Lower lobe of right lung (tissue), 2 donors: Measurements from ENCODE around the gene UHRF2. TPM values are rescaled to one million over a fixed set of nuclear protein-coding genes. Genes with fewer than 3 reads are reported as not detected.

ENCODE experiments used
- ATAC-seq, 2 donors: fragments of 200-7000 bp; cut with Tn5 transposase; one replicate each; pipeline ENCODE4 v1.9.1; 2020 to 2022; ENCODE audit warnings: mild to moderate bottlenecking in 2 of 2, moderate library complexity in 2 of 2
- DNase-seq: peaks from one replicate; pipeline ENCODE4 v3.0.0-alpha.2; 2020
- H3K27ac ChIP-seq: fragments of 200-600 bp; one replicate; pipeline ENCODE4 v1.8.0; 2022
- H3K27me3 ChIP-seq: fragments of 200-600 bp; one replicate; pipeline ENCODE4 v1.8.0; 2022; ENCODE audit warnings: low read depth
- H3K36me3 ChIP-seq: fragments of 200-600 bp; one replicate; pipeline ENCODE4 v1.8.0; 2022; ENCODE audit warnings: mild to moderate bottlenecking
- H3K4me1 ChIP-seq: fragments of 200-600 bp; one replicate; pipeline ENCODE4 v1.8.0; 2022
- H3K4me3 ChIP-seq: fragments of 200-600 bp; one replicate; pipeline ENCODE4 v1.8.0; 2022; ENCODE audit warnings: mild to moderate bottlenecking
- H3K9me3 ChIP-seq: fragments of 200-600 bp; one replicate; pipeline ENCODE4 v1.8.0; 2022
- intact Hi-C: fragments of 100-400 bp; cut with DNase I; formaldehyde crosslinking; loops from one replicate; pipeline ENCODE4 v1.11.0; 2022
- total RNA-seq: library from RNA; stranded (reverse); fragmentation: NEBNext Ultra II Directional; extraction: Animal tissue kit (Norgen Biotek cat#: 25700); gene quantifications from one replicate; pipeline ENCODE4 v1.2.1, GENCODE V29; 2021
- TF ChIP-seq, protein P1 (sequence below): fragments of 200-600 bp; IDR thresholded peaks from one replicate; pipeline ENCODE4 v1.8.0; 2022; ENCODE audit warnings: antibody characterized with exemption, mild to moderate bottlenecking
- donor health status: DM: no; HTN: yes; CAD: no; lungs with severe emphysema.

UHRF2 gene
- total RNA-seq, 1 donor from 2014 or later: 43.8 TPM

DNA sequence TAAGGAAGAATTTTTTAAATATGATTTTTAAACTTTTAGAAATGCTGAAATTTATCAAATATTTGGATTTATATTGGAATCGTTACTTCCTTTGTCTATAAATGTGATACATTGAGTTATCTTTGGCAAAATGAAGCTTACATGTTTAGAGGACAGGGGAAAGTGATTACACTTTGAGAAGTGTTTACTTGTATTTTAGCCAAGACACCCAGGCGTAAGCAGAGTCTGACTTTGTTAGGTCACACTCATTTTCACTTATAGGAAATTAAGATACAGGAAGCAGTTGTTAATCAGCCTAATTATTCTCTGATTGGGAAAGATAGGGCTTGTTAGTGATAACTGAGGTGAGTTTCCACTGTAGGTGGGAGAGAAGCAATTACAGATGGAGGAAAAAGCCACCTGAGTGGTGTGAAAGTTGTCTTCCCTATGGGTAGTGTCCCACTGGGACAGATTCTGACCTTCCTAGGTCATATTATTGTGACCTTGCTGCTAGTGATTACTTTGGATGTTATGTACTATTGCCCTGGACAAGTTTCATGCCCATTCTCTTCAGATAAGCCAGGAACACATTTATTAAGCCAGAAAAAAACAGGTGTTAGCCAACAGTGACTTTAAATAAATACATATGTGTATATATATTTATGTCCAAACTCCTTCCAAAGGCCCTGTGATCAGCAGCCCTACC lies 88.7 kb downstream of the UHRF2 start:
- Histone ChIP-seq H3K9me3 (no peaks in the 10 kb centered on the region), H3K4me3 (no peak overlapping the region), H3K36me3 (peaks cover 91% of the 10 kb centered on the region), H3K27me3 (no peaks in the 10 kb centered on the region), H3K27ac (no peak overlapping the region), H3K4me1 (no peaks in the 10 kb centered on the region)
- DNase-seq (no peak), ATAC-seq (no peak)
- TF ChIP-seq, protein P1, sequence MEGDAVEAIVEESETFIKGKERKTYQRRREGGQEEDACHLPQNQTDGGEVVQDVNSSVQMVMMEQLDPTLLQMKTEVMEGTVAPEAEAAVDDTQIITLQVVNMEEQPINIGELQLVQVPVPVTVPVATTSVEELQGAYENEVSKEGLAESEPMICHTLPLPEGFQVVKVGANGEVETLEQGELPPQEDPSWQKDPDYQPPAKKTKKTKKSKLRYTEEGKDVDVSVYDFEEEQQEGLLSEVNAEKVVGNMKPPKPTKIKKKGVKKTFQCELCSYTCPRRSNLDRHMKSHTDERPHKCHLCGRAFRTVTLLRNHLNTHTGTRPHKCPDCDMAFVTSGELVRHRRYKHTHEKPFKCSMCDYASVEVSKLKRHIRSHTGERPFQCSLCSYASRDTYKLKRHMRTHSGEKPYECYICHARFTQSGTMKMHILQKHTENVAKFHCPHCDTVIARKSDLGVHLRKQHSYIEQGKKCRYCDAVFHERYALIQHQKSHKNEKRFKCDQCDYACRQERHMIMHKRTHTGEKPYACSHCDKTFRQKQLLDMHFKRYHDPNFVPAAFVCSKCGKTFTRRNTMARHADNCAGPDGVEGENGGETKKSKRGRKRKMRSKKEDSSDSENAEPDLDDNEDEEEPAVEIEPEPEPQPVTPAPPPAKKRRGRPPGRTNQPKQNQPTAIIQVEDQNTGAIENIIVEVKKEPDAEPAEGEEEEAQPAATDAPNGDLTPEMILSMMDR: no peak
- intact Hi-C loops: no loop called here

DNA sequence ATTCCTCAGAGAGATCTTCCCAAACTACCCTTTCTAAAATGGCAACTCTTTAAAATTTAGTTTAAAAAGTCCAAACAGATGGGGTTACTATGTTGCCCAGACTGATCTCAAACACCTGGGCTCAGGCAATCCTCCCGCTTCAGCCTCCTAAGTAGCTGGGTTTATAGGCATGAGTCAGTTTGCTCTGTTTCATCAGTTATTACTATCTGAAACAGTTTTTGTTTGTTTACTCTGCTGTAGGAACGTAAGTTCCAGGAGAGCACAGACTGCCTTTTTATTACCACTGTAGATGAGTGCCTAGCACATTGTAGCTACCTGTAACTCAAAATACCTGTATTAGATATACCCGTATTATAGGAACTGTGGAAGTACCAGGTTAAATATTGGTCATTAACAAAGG lies 89.4 kb downstream of the UHRF2 start:
- DNase-seq (no peak), ATAC-seq (no peak)
- H3K4me1 ChIP-seq: no peaks in the 10 kb centered on the region
- H3K4me3 ChIP-seq: no peak overlapping the region
- H3K27ac ChIP-seq: no peak overlapping the region
- H3K9me3 ChIP-seq: no peaks in the 10 kb centered on the region
- H3K36me3 ChIP-seq: peaks cover 90% of the 10 kb centered on the region
- TF ChIP-seq, protein P1: no peak
- no peaks in the 10 kb centered on the region for H3K27me3 ChIP-seq
- intact Hi-C loops: no loop called here

DNA sequence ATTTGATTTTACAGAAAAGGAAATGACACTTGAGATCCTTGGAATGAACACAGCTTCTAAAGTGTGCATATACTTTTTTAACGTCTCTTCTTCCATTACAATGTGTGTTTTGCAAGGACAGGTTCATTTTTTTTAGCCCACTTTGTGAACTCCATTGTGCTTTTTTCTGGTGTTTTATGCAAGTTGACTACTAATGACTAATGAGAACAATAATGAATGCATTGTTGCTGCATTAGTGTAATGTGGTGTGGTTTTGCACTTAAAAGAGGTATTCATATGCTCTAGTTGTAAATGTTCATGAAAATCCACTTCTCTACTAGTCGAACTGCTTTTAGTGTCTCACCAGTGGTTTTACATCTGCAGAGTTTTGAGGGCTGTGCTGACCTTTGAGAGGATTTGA lies 93.6 kb downstream of the UHRF2 start:
- ATAC-seq (no peak), DNase-seq (no peak)
- no peaks in the 10 kb centered on the region for H3K27me3 ChIP-seq
- intact Hi-C loops: no loop called here
- H3K27ac ChIP-seq: no peak overlapping the region
- no peaks in the 10 kb centered on the region for H3K4me1 ChIP-seq
- TF ChIP-seq, protein P1: no peak
- no peak overlapping the region for H3K4me3 ChIP-seq
- H3K9me3 ChIP-seq: no peaks in the 10 kb centered on the region
- peaks cover 63% of the 10 kb centered on the region for H3K36me3 ChIP-seq

DNA sequence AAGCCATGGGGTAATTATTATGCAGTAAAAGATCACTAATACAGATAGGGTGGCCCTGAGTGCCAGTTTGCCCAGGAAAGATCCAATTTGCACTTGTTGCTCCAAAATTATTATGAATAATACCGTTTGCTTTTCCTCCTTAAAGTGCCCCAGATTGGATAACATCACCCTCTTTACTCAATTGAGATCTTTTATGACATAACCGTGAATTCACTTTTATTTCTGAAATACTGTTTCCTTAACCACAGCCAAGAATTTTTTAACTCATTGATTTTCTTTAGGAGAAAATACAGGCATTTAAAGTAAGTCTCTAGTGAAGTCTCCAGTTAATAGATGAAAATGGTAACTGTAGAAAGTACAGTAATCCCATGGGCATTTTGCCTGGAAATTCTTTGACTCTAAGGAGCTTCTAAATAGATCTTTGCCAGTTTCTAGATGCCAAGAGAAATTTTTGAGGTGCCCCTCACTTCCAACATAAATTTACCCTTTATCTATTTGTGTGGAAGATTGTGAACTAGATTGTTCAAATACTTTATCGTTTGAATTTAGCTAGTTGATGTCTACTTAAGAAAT lies 99.2 kb downstream of the UHRF2 start:
- ATAC-seq (no peak), DNase-seq (no peak)
- TF ChIP-seq, protein P1: no peak
- no peaks in the 10 kb centered on the region for H3K27me3 ChIP-seq
- H3K27ac ChIP-seq: no peak overlapping the region
- H3K4me3 ChIP-seq: no peak overlapping the region
- H3K9me3 ChIP-seq: no peaks in the 10 kb centered on the region
- H3K4me1 ChIP-seq: no peaks in the 10 kb centered on the region
- intact Hi-C loops: no loop called here
- peaks cover 18% of the 10 kb centered on the region for H3K36me3 ChIP-seq

DNA sequence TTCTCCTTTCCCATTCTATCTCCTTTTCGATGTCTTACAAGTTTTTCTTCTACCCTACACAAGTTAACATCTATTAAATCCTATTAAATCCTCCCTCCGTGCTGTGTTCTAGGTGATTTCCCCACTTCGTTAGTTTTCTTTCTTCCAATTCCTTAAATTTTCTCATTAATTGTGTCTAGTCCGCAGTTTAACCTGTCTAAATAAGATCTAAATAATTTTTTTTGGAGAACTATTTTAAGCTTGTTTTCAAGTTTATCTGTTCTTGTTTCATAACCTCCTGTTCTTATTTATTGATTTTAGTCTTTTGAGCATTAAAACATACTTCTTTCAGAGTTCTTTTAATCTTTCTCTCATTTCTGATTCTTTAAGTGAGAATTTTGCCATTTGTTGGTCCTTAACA lies 109.3 kb downstream of the UHRF2 start:
- Histone ChIP-seq H3K27ac (no peak overlapping the region), H3K27me3 (no peaks in the 10 kb centered on the region), H3K4me3 (no peak overlapping the region), H3K4me1 (no peaks in the 10 kb centered on the region), H3K36me3 (no peaks in the 10 kb centered on the region), H3K9me3 (peaks cover 14% of the 10 kb centered on the region)
- intact Hi-C loops: no loop called here
- DNase-seq: no peak
- TF ChIP-seq, protein P1: no peak
- no peak for ATAC-seq
